OCI-LY3 (cell line): ENCODE results near the gene COL13A1.

ENCODE experiments used
- CTCF ChIP-seq: fragments of 200-600, 300-600 bp; sonication (generic); IDR thresholded peaks from 2 replicates; pipeline ENCODE4 v1.5.1; 2014; ENCODE audit warnings: antibody characterized with exemption, low read length, low read depth
- EZH2phosphoT487 ChIP-seq: fragments of 200-600 bp; shearing (Covaris generic); IDR thresholded peaks from 2 replicates; pipeline ENCODE4 v1.6.1; 2018; ENCODE audit warnings: antibody characterized with exemption, mixed run types, low read depth

- TF ChIP-seq CTCF (no peak), EZH2phosphoT487 (no peak)
Measured at GRCh38 chr10:69851306-69851705, 49.6 kb downstream of the COL13A1 start.
